ENCODE measurements around the gene CIZ1.

Gene CIZ1

DNA sequence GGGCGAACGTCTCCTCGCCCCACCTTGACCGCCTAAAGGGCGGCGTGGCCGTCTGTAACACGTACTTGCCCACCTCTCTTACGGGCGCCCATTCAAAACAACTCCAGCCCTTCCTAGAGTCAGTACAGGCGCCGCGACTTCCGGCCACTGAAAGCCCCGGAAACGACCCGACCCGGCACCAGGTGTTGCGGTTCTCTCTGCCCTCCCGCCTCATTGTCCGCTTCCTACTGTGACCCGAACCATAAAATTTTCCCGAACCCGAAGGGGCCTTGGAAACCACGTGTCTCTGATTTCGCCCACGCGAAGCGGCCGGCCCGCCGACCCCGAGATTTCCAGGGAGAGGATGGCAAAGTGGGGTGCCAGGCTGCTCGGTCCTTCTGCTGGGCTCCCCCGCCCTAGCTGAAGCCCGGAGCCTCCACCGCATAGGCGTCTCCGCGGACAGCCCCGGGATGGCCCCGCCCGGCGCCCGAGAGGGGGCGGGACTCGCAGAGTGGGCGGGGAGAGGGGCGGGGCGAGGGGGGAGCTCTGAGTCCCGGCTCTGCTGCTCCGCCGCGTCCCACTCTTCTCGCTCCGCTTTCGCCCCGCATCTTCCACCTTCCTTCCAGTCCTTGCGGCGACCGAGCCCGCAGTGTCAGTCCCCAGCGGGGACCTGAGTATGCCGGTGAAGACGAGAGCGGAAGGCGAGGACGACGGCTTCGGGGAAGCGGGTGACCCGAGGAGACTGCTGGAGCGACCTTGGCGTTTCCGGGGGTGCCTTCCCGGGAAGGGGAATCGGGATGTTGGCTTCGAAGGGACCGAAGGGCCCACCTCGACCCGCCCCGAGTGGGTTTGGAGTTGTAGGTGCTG lies 63.2 kb downstream of the CIZ1 start:
- no peak for TF ChIP-seq ZFX (IDR thresholded peaks at IDR 0.05)
- TF ChIP-seq, protein P1, sequence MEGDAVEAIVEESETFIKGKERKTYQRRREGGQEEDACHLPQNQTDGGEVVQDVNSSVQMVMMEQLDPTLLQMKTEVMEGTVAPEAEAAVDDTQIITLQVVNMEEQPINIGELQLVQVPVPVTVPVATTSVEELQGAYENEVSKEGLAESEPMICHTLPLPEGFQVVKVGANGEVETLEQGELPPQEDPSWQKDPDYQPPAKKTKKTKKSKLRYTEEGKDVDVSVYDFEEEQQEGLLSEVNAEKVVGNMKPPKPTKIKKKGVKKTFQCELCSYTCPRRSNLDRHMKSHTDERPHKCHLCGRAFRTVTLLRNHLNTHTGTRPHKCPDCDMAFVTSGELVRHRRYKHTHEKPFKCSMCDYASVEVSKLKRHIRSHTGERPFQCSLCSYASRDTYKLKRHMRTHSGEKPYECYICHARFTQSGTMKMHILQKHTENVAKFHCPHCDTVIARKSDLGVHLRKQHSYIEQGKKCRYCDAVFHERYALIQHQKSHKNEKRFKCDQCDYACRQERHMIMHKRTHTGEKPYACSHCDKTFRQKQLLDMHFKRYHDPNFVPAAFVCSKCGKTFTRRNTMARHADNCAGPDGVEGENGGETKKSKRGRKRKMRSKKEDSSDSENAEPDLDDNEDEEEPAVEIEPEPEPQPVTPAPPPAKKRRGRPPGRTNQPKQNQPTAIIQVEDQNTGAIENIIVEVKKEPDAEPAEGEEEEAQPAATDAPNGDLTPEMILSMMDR (conservative IDR thresholded peaks at IDR 0.05): no peak
- H3K27ac ChIP-seq: peak overlapping the region; percentile 97

DNA sequence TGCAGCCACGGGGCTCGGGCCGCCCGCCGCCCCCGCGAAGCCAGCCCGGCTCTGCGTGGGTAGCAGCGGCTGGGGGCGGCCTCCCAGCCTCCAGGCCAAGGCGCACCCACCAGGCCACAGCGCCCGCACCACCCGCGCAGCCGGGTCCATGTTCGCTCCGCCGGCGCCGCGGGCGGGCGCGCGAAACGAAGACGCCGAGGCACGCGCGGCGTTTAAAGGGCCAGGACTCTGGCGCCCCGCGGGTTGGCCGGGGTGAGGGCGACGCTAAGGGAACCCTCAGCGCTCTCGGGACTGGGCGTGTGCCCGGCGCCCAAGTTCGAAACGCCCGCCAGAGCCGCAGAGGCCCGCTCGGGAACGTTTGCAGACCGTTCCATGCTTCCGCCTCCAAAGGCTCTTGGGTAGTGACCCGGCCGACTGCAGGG lies 63.8 kb downstream of the CIZ1 start, which contains the start of gene PTGES2:
TSS of gene PTGES2 (minus strand) at position 162 of the 422 bp plus-strand sequence. CDS start at position 150, 12 bp downstream.
- TF ChIP-seq ZFX (IDR thresholded peaks at IDR 0.05): peak; percentile 95; the same call in 1 of the 2 replicates
- TF ChIP-seq, protein P1 (conservative IDR thresholded peaks at IDR 0.05): no peak

DNA sequence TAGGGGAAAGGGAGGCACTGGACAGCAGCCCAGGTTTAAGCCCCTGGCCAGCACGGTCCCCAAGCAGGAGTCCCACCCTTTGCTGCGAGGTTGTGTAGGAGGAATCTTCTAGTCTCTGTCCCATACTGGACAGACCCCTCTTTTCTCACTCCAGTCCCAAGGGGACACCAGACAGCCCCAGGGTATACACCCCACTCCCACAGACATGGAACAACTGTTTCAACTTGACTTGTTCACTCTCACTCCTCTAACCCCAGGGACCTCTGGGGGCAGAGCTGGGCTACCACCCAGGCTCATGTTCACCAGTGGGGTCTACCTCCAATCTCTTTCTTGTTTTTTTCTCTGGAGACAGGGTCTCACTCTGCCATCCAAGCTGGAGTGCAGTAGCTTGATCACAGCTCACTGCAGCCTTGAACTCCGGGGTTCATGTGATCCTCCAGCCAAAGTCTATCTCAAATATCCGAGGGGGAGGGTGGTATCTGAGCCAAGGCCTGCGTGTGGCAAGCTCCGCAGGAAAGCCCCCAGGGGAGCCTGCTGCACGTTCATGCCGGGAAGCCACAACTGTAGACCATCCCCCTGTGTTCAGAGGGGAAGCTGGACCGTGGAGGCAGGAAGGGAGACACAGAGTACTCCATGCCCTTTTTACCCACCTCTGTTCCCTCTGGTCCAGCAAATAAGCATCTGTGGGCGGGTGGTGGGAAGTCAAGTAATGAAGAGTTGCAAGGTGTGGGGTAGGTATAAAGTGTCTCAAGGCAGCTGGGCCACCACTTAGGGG lies 65.6 kb downstream of the CIZ1 start:
- TF ChIP-seq ZFX (IDR thresholded peaks at IDR 0.05): no peak
- TF ChIP-seq, protein P1 (conservative IDR thresholded peaks at IDR 0.05): no peak
- H3K27ac ChIP-seq: peak overlapping the region; percentile 97; the same call in 1 of the 2 replicates

More for the DNA sequence above, 63.8 kb downstream of the CIZ1 start, which contains the start of gene PTGES2:
- peak within 1 kb of the TSS; percentile 97 for H3K27ac ChIP-seq

DNA sequence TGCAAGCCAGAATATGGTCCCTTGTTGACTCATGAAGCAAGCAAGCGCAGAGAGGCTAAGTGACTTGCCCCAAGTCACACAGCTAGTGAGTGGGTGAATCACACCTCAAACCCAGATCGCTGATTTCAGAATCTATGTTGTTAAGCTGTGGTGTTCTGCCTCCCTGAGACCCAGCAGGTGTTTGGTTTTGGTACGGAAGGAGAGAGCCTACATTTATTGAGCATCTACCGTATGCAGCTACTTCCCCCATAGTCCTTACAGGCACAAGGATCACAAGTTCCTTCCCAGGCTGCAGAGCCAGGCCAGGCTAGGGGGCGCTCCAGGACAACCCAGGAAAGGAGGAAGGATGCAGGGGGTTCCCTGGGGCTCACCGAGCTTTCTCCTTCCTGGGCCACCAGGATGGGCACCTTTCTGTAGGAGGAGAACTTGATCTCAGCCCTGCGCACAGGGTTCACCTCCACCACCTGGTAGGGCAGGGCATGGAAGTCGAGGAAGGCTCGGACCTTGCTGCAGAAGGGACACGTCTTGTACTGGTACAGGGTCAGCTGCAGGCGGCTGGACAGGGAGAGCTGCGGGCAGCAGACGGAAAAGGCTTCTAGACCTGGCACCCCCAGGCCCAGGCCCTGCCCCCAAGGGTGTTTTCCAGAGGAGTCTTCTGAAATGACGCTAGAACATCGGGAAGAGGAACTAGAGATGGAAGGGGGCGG lies 66.3 kb downstream of the CIZ1 start:
- H3K27ac ChIP-seq: no peak overlapping the region
- TF ChIP-seq, protein P1 (conservative IDR thresholded peaks at IDR 0.05): peak; percentile 68
- TF ChIP-seq ZFX (IDR thresholded peaks at IDR 0.05): no peak

DNA sequence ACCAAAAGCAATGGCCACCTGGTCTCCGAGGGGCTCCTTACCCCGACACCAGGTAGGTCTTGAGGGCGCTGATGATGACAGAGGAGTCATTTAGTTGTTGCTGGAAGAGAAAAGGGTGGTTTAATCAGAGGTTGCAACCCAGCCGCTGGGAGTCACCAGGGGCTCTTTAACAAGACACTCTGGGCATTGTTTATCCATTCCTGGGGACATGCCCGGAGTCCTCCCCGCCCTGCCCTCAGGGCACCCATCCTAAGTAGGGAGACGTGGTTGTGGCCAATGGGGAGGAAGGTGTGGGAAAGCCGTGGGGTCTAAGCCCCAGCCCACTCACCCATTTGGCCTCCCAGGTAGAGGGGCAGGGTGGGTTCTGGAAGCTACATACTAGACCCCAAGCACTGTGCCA lies 66.9 kb downstream of the CIZ1 start:
- TF ChIP-seq, protein P1 (conservative IDR thresholded peaks at IDR 0.05): no peak
- no peak for TF ChIP-seq ZFX (IDR thresholded peaks at IDR 0.05)
- H3K27ac ChIP-seq: no peak overlapping the region

DNA sequence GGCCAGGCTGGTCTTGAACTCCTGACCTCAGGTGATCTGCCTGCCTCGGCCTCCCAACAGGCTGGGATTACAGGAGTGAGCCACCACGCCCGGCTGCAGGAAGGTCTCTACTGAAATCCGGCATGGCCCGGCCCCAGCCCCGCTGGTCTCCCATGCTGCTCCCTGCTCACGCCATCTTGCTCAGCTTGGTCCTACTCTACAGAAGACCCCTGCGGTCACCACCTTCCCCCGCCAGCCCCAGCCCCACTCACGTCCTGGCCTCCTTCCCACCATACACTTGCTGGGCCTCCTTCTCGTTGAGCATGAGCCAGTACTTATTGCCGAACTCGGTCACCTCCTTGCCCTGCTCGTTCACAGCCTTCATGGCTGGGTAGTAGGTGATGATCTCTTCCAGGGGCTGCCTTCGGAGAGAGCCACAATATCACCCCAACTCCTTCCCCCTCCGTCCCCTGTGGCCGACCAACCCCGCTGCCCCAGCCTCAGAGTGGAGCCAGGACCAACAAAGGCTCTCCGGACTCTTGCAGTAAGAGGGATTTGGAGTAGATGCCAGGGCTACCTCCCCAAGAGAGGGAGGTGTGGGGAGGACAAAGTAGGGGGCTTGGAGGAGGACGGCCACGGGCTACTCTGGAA lies 67.8 kb downstream of the CIZ1 start:
- no peak overlapping the region for H3K27ac ChIP-seq
- TF ChIP-seq ZFX (IDR thresholded peaks at IDR 0.05): no peak
- TF ChIP-seq, protein P1 (conservative IDR thresholded peaks at IDR 0.05): no peak

Data from C4-2B (cell line).